Melanocyte of skin (primary cell): Measurements from ENCODE around the gene LRP1-AS. TPM values are rescaled to one million over a fixed set of nuclear protein-coding genes. Genes with fewer than 3 reads are reported as not detected.

Source experiments
- small RNA-seq, 2 donors: library from RNA; depleted of rRNA; stranded (forward); fragments of <200 nt; gene quantifications; one replicate each; pipeline ENCODE3, GENCODE V24; 2012
- total RNA-seq, 2 donors: library from RNA; depleted of rRNA; stranded (reverse); fragments of >200 nt; gene quantifications; 2 replicates each; pipeline ENCODE4 v1.2.3, GENCODE V29; 2012

Gene LRP1-AS
- total RNA-seq, result not detected

DNA sequence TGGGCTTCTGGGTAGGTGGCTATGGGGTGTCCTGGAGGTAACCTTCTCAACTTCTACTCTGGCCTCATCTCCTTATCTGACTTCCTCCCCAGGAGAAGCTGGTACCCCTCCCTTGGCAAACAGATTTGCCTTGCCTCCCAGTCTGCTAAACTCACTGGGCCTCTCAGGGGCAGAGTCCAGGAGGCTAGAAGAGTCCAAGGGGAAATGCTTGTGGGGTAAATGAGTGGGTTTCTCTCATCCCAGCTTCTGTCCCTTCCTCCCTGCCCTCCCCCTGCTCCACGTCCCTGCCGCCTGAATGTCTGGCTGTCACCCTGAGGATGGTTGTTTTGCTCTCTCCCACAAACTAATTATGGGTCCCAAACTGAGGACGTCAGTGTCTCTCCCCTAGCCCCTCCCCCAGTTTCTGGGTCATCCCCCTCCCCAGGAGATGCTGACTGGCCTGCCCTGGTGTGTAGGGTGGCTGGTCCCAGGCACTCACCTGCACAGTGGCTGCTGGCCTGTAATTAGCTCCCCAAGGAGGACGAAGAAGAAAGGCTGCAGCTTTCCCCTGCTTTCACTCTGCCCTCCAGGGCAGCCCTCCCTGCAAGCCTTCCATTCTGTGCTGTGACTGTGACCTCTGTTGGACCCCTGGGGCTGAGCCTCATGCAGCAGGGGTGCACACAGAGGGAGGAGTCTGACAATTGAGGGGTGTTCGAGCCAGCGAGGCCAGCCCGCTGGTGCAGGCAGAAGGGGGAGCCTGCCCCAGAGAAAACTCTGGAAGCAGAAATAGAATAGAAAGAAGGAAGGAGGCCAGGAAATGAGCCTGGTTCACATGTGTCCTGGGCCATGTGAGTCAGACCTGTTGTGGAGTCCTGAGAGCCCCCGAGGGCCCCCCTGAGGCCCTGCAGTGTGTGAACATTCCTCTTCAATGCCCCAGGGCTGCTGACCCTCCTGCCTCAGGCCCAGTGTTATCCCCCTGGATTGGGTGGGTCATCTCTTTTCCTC, at the start of gene LRP1-AS:
TSS of gene LRP1-AS (minus strand) at position 659 of the 984 bp plus-strand sequence.

GRCh38 chr12:57127726-57128518, 19.5 kb downstream of the LRP1-AS start, which contains the start of gene LRP1:
Gene LRP1, plus strand, starts transcription at chr12:57128483. Its CDS starts 482 bp downstream, at chr12:57128965.

DNA sequence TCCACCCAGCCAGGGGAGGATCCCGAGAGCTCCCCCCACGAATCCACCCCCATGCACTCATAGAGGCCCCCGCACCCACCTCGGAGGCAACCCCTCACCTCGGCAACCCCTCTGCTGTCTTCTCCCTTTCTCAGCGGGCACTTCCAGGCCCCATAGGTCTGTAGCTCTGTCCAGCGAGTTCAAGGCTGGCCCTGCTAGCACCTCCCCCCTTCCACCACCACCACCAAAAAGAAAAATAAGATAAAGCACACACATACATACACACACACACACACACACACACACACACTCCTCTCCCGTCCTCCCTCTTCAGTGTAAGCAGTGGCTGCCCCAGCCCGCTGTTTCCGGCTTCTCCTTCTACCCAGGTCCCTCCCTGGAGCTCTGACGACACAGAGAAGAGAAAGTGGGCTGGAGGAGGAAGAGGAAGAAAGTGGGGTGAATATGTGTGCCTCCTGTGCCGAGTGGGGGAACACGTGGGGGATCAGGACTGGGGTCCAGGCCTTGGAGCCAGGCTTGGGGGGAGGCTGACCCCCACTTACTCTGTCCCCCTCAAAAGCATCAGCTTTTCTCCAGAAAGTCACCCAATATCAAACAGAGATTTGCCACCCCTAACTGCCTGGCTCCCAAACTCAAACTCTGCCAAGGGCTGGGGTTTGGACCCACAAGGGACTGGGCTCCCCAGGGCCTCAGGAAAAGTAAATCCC, 36.2 kb downstream of the LRP1-AS start, which contains the start of gene STAT6:
TSS of gene STAT6 (minus strand) at position 332 of the 704 bp plus-strand sequence. CDS start 3,084 bp downstream, outside the sequence.

Small RNA genes within 50 kb of the gene (small RNA-seq; reads per million reads assigned to genes)
- 1.0 to 3.3 reads per million in 2 donors for gene MIR1228

Other genes starting within 250 kb of the LRP1-AS start
- gene SDR9C7, start 213.2 kb downstream of the LRP1-AS start, total RNA-seq, result not detected
- gene RDH16, start 190.0 kb downstream of the LRP1-AS start, total RNA-seq, result under 1 TPM; under 0.01 TPM
- gene ZBTB39, start 141.1 kb downstream of the LRP1-AS start, total RNA-seq, result 1 to 10 TPM; 4.1 to 7.0 TPM
- not detected for gene TAC3, start 131.1 kb downstream of the LRP1-AS start, total RNA-seq
- gene MYO1A, start 97.5 kb downstream of the LRP1-AS start, total RNA-seq, result under 1 TPM; under 0.01 to 0.34 TPM
- 10 to 100 TPM; 13.1 to 34.6 TPM for gene NEMP1, start 68.8 kb downstream of the LRP1-AS start, total RNA-seq
- 10 to 100 TPM; 45.4 to 46.3 TPM for gene NAB2, start 58.5 kb downstream of the LRP1-AS start, total RNA-seq
- 100 to 1,000 TPM; 108 to 145 TPM for gene STAT6, start 36.3 kb downstream of the LRP1-AS start, total RNA-seq
- 10 to 100 TPM; 35.8 to 52.6 TPM for gene LRP1, start 19.1 kb downstream of the LRP1-AS start, total RNA-seq
- under 1 TPM in 1 of 2 donors, not detected in 1; 0.33 TPM for gene NXPH4, start 69.2 kb upstream of the LRP1-AS start, total RNA-seq
- 100 to 1,000 TPM; 139 to 254 TPM for gene SHMT2, start 82.1 kb upstream of the LRP1-AS start, total RNA-seq
- under 1 TPM; 0.33 to 0.69 TPM for gene STAC3, start 103.6 kb upstream of the LRP1-AS start, total RNA-seq